ENCODE data around the gene SATB2. TPM values are rescaled to one million over a fixed set of nuclear protein-coding genes. Genes with fewer than 3 reads are reported as not detected.

The SATB2 gene
- total RNA-seq, 6 experiments from 2014 or later = 3.3 to 8.5 (median 6.0) TPM

- no peaks in the 10 kb centered on the region for H3K36me3 ChIP-seq
- DNase-seq = no peak
- no peak overlapping the region for H3K27ac ChIP-seq
- TF ChIP-seq POLR2A (IDR thresholded peaks at IDR 0.05) = no peak
- TF ChIP-seq, protein P1, sequence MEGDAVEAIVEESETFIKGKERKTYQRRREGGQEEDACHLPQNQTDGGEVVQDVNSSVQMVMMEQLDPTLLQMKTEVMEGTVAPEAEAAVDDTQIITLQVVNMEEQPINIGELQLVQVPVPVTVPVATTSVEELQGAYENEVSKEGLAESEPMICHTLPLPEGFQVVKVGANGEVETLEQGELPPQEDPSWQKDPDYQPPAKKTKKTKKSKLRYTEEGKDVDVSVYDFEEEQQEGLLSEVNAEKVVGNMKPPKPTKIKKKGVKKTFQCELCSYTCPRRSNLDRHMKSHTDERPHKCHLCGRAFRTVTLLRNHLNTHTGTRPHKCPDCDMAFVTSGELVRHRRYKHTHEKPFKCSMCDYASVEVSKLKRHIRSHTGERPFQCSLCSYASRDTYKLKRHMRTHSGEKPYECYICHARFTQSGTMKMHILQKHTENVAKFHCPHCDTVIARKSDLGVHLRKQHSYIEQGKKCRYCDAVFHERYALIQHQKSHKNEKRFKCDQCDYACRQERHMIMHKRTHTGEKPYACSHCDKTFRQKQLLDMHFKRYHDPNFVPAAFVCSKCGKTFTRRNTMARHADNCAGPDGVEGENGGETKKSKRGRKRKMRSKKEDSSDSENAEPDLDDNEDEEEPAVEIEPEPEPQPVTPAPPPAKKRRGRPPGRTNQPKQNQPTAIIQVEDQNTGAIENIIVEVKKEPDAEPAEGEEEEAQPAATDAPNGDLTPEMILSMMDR (IDR thresholded peaks at IDR 0.05) = no peak
- no peaks in the 10 kb centered on the region for H3K27me3 ChIP-seq
- ATAC-seq = peak in 1 of 4 donors; percentile 57
- intact Hi-C loops (cut with DNase I) = no loop called here
- H3K4me3 ChIP-seq = no peak overlapping the region
- no peaks in the 10 kb centered on the region for H3K4me1 ChIP-seq
- WGBS (ENCODE audit: insufficient coverage, low coverage, low lambda C conversion rate, missing lambda C conversion rate) = 5% methylated on average over 1 of the region's 1 CpG
- H3K9me3 ChIP-seq = no peaks in the 10 kb centered on the region
These were observed 184.7 kb downstream of the SATB2 start for GRCh38 chr2:199273042-199273511.

- ATAC-seq = no peak
- no peaks in the 10 kb centered on the region for H3K27me3 ChIP-seq
- no peak overlapping the region for H3K27ac ChIP-seq
- no peak overlapping the region for H3K4me3 ChIP-seq
- H3K4me1 ChIP-seq = no peaks in the 10 kb centered on the region
- no peaks in the 10 kb centered on the region for H3K9me3 ChIP-seq
- intact Hi-C loops (cut with DNase I) = no loop called here
- no peaks in the 10 kb centered on the region for H3K36me3 ChIP-seq
- no peak for DNase-seq
- TF ChIP-seq, protein P1 (IDR thresholded peaks at IDR 0.05) = no peak
- TF ChIP-seq POLR2A (IDR thresholded peaks at IDR 0.05) = no peak
These were observed 195.8 kb downstream of the SATB2 start for GRCh38 chr2:199261936-199262335.

DNA sequence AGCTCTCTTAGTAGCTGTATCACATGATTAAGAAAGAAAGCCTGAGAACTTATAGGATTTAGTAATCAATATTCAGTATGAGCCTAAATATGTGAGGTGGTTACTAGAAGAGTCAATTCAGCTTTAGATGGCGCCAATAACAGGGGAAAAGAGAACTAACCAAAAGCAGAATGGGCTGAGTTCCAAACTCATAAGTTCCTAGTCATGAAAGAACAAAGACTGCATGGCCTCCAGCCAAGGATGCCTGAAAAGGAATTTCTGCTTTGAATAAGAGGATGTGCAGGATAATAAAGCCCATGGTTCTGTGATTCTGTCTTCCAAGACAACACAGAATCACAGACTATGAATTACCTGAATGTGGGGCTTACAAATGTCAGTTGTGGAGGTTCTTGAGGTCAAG, 196.5 kb downstream of the SATB2 start:
- Histone ChIP-seq H3K4me1 (no peaks in the 10 kb centered on the region), H3K4me3 (no peak overlapping the region), H3K27me3 (no peaks in the 10 kb centered on the region), H3K9me3 (no peaks in the 10 kb centered on the region), H3K27ac (no peak overlapping the region), H3K36me3 (no peaks in the 10 kb centered on the region)
- DNase-seq = no peak
- TF ChIP-seq, protein P1 (IDR thresholded peaks at IDR 0.05) = no peak
- no peak for TF ChIP-seq POLR2A (IDR thresholded peaks at IDR 0.05)
- intact Hi-C loops (cut with DNase I) = no loop called here
- no peak for ATAC-seq
- 30% methylated on average over 1 of the region's 1 CpG for WGBS (ENCODE audit: insufficient coverage, low coverage, low lambda C conversion rate, missing lambda C conversion rate)

GRCh38 chr2:199259671-199260070, 198.1 kb downstream of the SATB2 start:
- WGBS (ENCODE audit: insufficient coverage, low coverage, low lambda C conversion rate, missing lambda C conversion rate) = 41% methylated on average over 2 of the region's 2 CpGs
- no peak overlapping the region for H3K27ac ChIP-seq
- intact Hi-C loops (cut with DNase I) = no loop called here
- no peak for DNase-seq
- H3K36me3 ChIP-seq = no peaks in the 10 kb centered on the region
- no peak overlapping the region for H3K4me3 ChIP-seq
- no peaks in the 10 kb centered on the region for H3K9me3 ChIP-seq
- TF ChIP-seq, protein P1 (IDR thresholded peaks at IDR 0.05) = no peak
- no peaks in the 10 kb centered on the region for H3K4me1 ChIP-seq
- ATAC-seq = no peak
- no peaks in the 10 kb centered on the region for H3K27me3 ChIP-seq

- Histone ChIP-seq H3K4me1 (no peaks in the 10 kb centered on the region), H3K4me3 (no peak overlapping the region), H3K27ac (no peak overlapping the region), H3K27me3 (no peaks in the 10 kb centered on the region), H3K36me3 (no peaks in the 10 kb centered on the region), H3K9me3 (no peaks in the 10 kb centered on the region)
- intact Hi-C loops (cut with DNase I) = no loop called here
- ATAC-seq (no peak), DNase-seq (no peak)
- TF ChIP-seq POLR2A (IDR thresholded peaks at IDR 0.05) = no peak
- TF ChIP-seq, protein P1 (IDR thresholded peaks at IDR 0.05) = no peak
These were observed 199.4 kb downstream of the SATB2 start for GRCh38 chr2:199258291-199258690.

All from right lobe of liver (tissue), 6 donors.